Activated CD8-positive, alpha-beta memory T cell treated with anti-CD3 and anti-CD28 coated beads, Interleukin-2, amount 50 U/mL, for 24 hours (primary cell): ENCODE results near the gene TCTA.
"Not testable (repeated sequence)": the region's sequence is repeated elsewhere in the genome, so short reads cannot be mapped to it uniquely, and the experiment has no call there.

Experiments used
- DNase-seq: peaks from one replicate; pipeline ENCODE4 v3.0.0-alpha.2; 2020; ENCODE audit errors: extremely low read depth

Gene TCTA

GRCh38 chr3:49411968-49412631 is at the start of gene TCTA, which contains the start of gene RHOA:
Gene TCTA (plus strand): TSS chr3:49412423. CDS start chr3:49412427, 4 bp downstream.
Gene RHOA (minus strand): TSS chr3:49411976. CDS start chr3:49375589, 36,387 bp downstream.
- DNase-seq: peak; percentile 97

GRCh38 chr3:49362561-49362960 is 49.7 kb upstream of the TCTA start:
- DNase-seq: no peak

- DNase-seq: no peak
Observed at GRCh38 chr3:49370585-49371290, 41.5 kb upstream of the TCTA start.

GRCh38 chr3:49371946-49372345 is 40.3 kb upstream of the TCTA start:
- DNase-seq: no peak

GRCh38 chr3:49377483-49377882 is 34.7 kb upstream of the TCTA start:
- DNase-seq: no peak

GRCh38 chr3:49378249-49378895 is 33.9 kb upstream of the TCTA start:
- DNase-seq: no peak

- DNase-seq: no peak
Observed at GRCh38 chr3:49383387-49383786, 28.8 kb upstream of the TCTA start.

- no peak for DNase-seq
Observed at GRCh38 chr3:49385617-49386016, 26.6 kb upstream of the TCTA start.

- DNase-seq: no peak
Observed at GRCh38 chr3:49386056-49386756, 26.0 kb upstream of the TCTA start.

- DNase-seq: no peak
Observed at GRCh38 chr3:49387721-49388120, 24.5 kb upstream of the TCTA start.

GRCh38 chr3:49388289-49388820 is 23.9 kb upstream of the TCTA start:
- no peak for DNase-seq

GRCh38 chr3:49389297-49389696 is 22.9 kb upstream of the TCTA start:
- DNase-seq: no peak

GRCh38 chr3:49391310-49391709 is 20.9 kb upstream of the TCTA start:
- not testable (repeated sequence) for DNase-seq

- DNase-seq: no peak
Observed at GRCh38 chr3:49397470-49397869, 14.8 kb upstream of the TCTA start.

- no peak for DNase-seq
Observed at GRCh38 chr3:49399461-49399860, 12.8 kb upstream of the TCTA start.

- no peak for DNase-seq
Observed at GRCh38 chr3:49401766-49402165, 10.5 kb upstream of the TCTA start.

- DNase-seq: no peak
Observed at GRCh38 chr3:49403891-49404290, 8.3 kb upstream of the TCTA start.

GRCh38 chr3:49405570-49405969 is 6.7 kb upstream of the TCTA start:
- not testable (repeated sequence) for DNase-seq

- no peak for DNase-seq
Observed at GRCh38 chr3:49406571-49407565, 5.4 kb upstream of the TCTA start.

GRCh38 chr3:49410066-49410845 is 2.0 kb upstream of the TCTA start:
- DNase-seq: no peak
